Superior temporal gyrus (tissue), 1 donor: ENCODE data around the gene ACSM6.
"Not testable (repeated sequence)": the region's sequence is repeated elsewhere in the genome, so short reads cannot be mapped to it uniquely, and the experiment has no call there.

Source experiments
- DNase-seq: peaks from one replicate; pipeline ENCODE4 v3.0.0-alpha.2; 2016; ENCODE audit errors: extremely low spot score

ACSM6 gene

GRCh38 chr10:95193944-95194343 lies at the start of gene ACSM6:
ACSM6 (plus strand) TSS chr10:95194238; CDS start chr10:95194486, 248 bp downstream.
- DNase-seq, result no peak

- no peak for DNase-seq
Measured at GRCh38 chr10:95168694-95169093, 25.3 kb upstream of the ACSM6 start.

GRCh38 chr10:95169522-95169921 lies 24.5 kb upstream of the ACSM6 start:
- DNase-seq, result no peak

- DNase-seq, result no peak
Measured at GRCh38 chr10:95170790-95171189, 23.2 kb upstream of the ACSM6 start.

GRCh38 chr10:95171336-95171735 lies 22.7 kb upstream of the ACSM6 start:
- no peak for DNase-seq

GRCh38 chr10:95172851-95173250 lies 21.2 kb upstream of the ACSM6 start:
- no peak for DNase-seq

GRCh38 chr10:95176101-95176500 lies 17.9 kb upstream of the ACSM6 start:
- no peak for DNase-seq

GRCh38 chr10:95177429-95177828 lies 16.6 kb upstream of the ACSM6 start:
- DNase-seq, result no peak

- DNase-seq, result no peak
Measured at GRCh38 chr10:95178266-95178665, 15.8 kb upstream of the ACSM6 start.

- DNase-seq, result no peak
Measured at GRCh38 chr10:95178797-95179196, 15.2 kb upstream of the ACSM6 start.

GRCh38 chr10:95181726-95182125 lies 12.3 kb upstream of the ACSM6 start:
- no peak for DNase-seq

- DNase-seq, result peak; percentile 62
Measured at GRCh38 chr10:95183271-95184230, 10.5 kb upstream of the ACSM6 start.

- no peak for DNase-seq
Measured at GRCh38 chr10:95187617-95188016, 6.4 kb upstream of the ACSM6 start.

- DNase-seq, result no peak
Measured at GRCh38 chr10:95188593-95188992, 5.4 kb upstream of the ACSM6 start.

GRCh38 chr10:95196046-95196445 lies 2.0 kb downstream of the ACSM6 start:
- DNase-seq, result peak; percentile 45

- DNase-seq, result no peak
Measured at GRCh38 chr10:95201736-95202135, 7.7 kb downstream of the ACSM6 start.

- DNase-seq, result not testable (repeated sequence)
Measured at GRCh38 chr10:95202865-95203264, 8.8 kb downstream of the ACSM6 start.

- no peak for DNase-seq
Measured at GRCh38 chr10:95208702-95209391, 14.8 kb downstream of the ACSM6 start.

- DNase-seq, result no peak
Measured at GRCh38 chr10:95209509-95210127, 15.6 kb downstream of the ACSM6 start.

- no peak for DNase-seq
Measured at GRCh38 chr10:95211606-95212279, 17.7 kb downstream of the ACSM6 start.

GRCh38 chr10:95214369-95214768 lies 20.3 kb downstream of the ACSM6 start:
- DNase-seq, result no peak

- DNase-seq, result no peak
Measured at GRCh38 chr10:95214793-95215192, 20.8 kb downstream of the ACSM6 start.
